HepG2 (cell line): Measurements from ENCODE around the gene P3H4. TPM values are rescaled to one million over a fixed set of nuclear protein-coding genes. Genes with fewer than 3 reads are reported as not detected.

Experiments
- CBX1 ChIP-seq: IDR thresholded peaks from one replicate; pipeline ENCODE4 v1.6.1; 2016; ENCODE audit warnings: antibody characterized with exemption, low read depth
- CHD4 ChIP-seq: fragments of 200-600 bp; sonication (generic); IDR thresholded peaks from 2 replicates; pipeline ENCODE4 v1.7.0; 2017; ENCODE audit warnings: mild to moderate bottlenecking, low read length, borderline replicate concordance
- HMG20B ChIP-seq: conservative IDR thresholded peaks from 2 replicates; pipeline ENCODE4 v1.6.1; 2016; ENCODE audit warnings: missing genetic modification reagents, missing compliant biosample characterization
- HNF1A ChIP-seq, 2 experiments: sonication (generic) in 1 of 2; formaldehyde crosslinking in 1 of 2; IDR thresholded peaks; 2 replicates each; pipeline versions ENCODE4 v1.4.0 to v1.6.1; 2016 to 2020; ENCODE audit warnings: borderline replicate concordance in 1 of 2, low read depth in 1 of 2, mild to moderate bottlenecking in 1 of 2, missing genetic modification reagents in 1 of 2
- IRF1 ChIP-seq: sonication (generic); formaldehyde crosslinking; IDR thresholded peaks from 2 replicates; pipeline ENCODE4 v1.4.0; 2020; ENCODE audit warnings: low read depth, mild to moderate bottlenecking, missing genetic modification reagents
- LRRFIP1 ChIP-seq: sonication (generic); formaldehyde crosslinking; conservative IDR thresholded peaks from 2 replicates; pipeline ENCODE4 v1.4.0; 2020; ENCODE audit warnings: missing genetic modification reagents
- NONO ChIP-seq, 2 experiments: fragments of 450-650 bp in 1 of 2; sonication (generic) in 1 of 2; formaldehyde crosslinking in 1 of 2; IDR thresholded peaks in 1 of 2; conservative IDR thresholded peaks in 1 of 2; 2 replicates each; pipeline versions ENCODE4 v1.6.1 to v1.8.0; 2017 to 2022; ENCODE audit warnings: mild to moderate bottlenecking in 1 of 2, missing genetic modification reagents in 1 of 2, moderate library complexity in 1 of 2
- SP140L ChIP-seq: sonication (generic); formaldehyde crosslinking; IDR thresholded peaks from 2 replicates; pipeline ENCODE4 v1.4.0; 2020; ENCODE audit warnings: missing genetic modification reagents, borderline replicate concordance
- USF2 ChIP-seq, 2 experiments: sonication (generic) in 1 of 2; formaldehyde crosslinking in 1 of 2; IDR thresholded peaks; 2 replicates each; pipeline versions ENCODE4 v1.5.1 to v1.6.1; 2011 to 2020; ENCODE audit warnings: borderline replicate concordance in 1 of 2, low read depth in 1 of 2, low read length in 1 of 2, mild to moderate bottlenecking in 1 of 2, missing genetic modification reagents in 1 of 2, moderate library complexity in 1 of 2
- ZBTB26 ChIP-seq: IDR thresholded peaks from 2 replicates; pipeline ENCODE4 v1.6.1; 2016; ENCODE audit warnings: missing compliant biosample characterization, missing genetic modification reagents, borderline replicate concordance
- ZBTB33 ChIP-seq: sonication (generic); formaldehyde crosslinking; IDR thresholded peaks from 2 replicates; pipeline ENCODE4 v1.4.0; 2020; ENCODE audit warnings: missing genetic modification reagents
- ZNF232 ChIP-seq: sonication (generic); formaldehyde crosslinking; IDR thresholded peaks from 2 replicates; pipeline ENCODE4 v1.4.0; 2020; ENCODE audit warnings: missing genetic modification reagents, borderline replicate concordance
- ZNF317 ChIP-seq: sonication (generic); formaldehyde crosslinking; IDR thresholded peaks from 2 replicates; pipeline ENCODE4 v1.5.0; 2020; ENCODE audit warnings: mild to moderate bottlenecking, missing genetic modification reagents
- ZNF839 ChIP-seq: sonication (generic); formaldehyde crosslinking; IDR thresholded peaks from 2 replicates; pipeline ENCODE4 v1.4.0; 2020; ENCODE audit warnings: missing genetic modification reagents, mild to moderate bottlenecking, borderline replicate concordance
- polyA plus RNA-seq, 8 experiments: library from polyadenylated mRNA; depleted of rRNA in 3 of 8; stranded (reverse) in 7 of 8; unstranded in 1 of 8; fragments of >200 nt; fragmentation: Illumina TruSeq in 4 of 8; extraction: Trizol in 4 of 8; gene quantifications; 2 replicates each; pipeline versions ENCODE4 v1.2.1 to v1.2.3, GENCODE V29; 2011 to 2016; ENCODE audit warnings: low read depth in 4 of 8, missing spikeins in 1 of 8, mixed read lengths in 1 of 8; ENCODE audit not compliant: insufficient read depth in 1 of 8
- total RNA-seq, 5 experiments: library from RNA; depleted of rRNA; stranded (reverse); fragments of >200 nt; fragmentation: Illumina TruSeq; extraction: Trizol; gene quantifications; 2 replicates each; pipeline ENCODE4 v1.2.3, GENCODE V29; 2016; ENCODE audit warnings: low read depth in 1 of 5

The P3H4 gene
- total and polyA plus RNA-seq, 2 of the 13 experiments (the other 11 are each of a cell fraction or from before 2014, with no cell fraction given): 37.1 to 50.6 TPM

GRCh38 chr17:41785859-41786226 is 25.9 kb downstream of the P3H4 start (continued):
- no peak for TF ChIP-seq LRRFIP1 (CRISPR knock-in tag)
- no peak for TF ChIP-seq USF2 (IDR thresholded peaks at IDR 0.05; ENCODE audit: low read depth, low read length)
- TF ChIP-seq USF2 (CRISPR knock-in tag; IDR thresholded peaks at IDR 0.05; ENCODE audit: borderline replicate concordance): no peak
- TF ChIP-seq ZBTB33 (CRISPR knock-in tag): no peak
- TF ChIP-seq ZNF232 (CRISPR knock-in tag): no peak
- 0 out of 2 replicates have a peak, but pooled peaks have one; percentile 46 for TF ChIP-seq CHD4
- TF ChIP-seq ZNF839 (CRISPR knock-in tag): no peak
- TF ChIP-seq ZNF317 (CRISPR knock-in tag): no peak; the same call in 1 of the 2 replicates
- TF ChIP-seq HNF1A (IDR thresholded peaks at IDR 0.05; ENCODE audit: low read depth): no peak
- TF ChIP-seq HNF1A (CRISPR knock-in tag; IDR thresholded peaks at IDR 0.05; ENCODE audit: borderline replicate concordance): no peak; the same call in 1 of the 2 replicates
- 0 out of 2 replicates have a peak, but pooled peaks have one; percentile 44 for TF ChIP-seq IRF1 (CRISPR knock-in tag)
- no peak for TF ChIP-seq SP140L (CRISPR knock-in tag)
- TF ChIP-seq ZBTB26 (CRISPR knock-in tag): no peak
- TF ChIP-seq HMG20B (CRISPR knock-in tag): no peak
- no peak for TF ChIP-seq NONO (IDR thresholded peaks at IDR 0.05)
- peak; percentile 77; the same call in 1 of the 2 replicates for TF ChIP-seq NONO (CRISPR knock-in tag; conservative IDR thresholded peaks at IDR 0.05)
- no peak for TF ChIP-seq CBX1
